ENCODE data around the gene MVD.
A peak's percentile ranks its signal among the peaks of the same experiment; 100 is the strongest.

The MVD gene, protein sequence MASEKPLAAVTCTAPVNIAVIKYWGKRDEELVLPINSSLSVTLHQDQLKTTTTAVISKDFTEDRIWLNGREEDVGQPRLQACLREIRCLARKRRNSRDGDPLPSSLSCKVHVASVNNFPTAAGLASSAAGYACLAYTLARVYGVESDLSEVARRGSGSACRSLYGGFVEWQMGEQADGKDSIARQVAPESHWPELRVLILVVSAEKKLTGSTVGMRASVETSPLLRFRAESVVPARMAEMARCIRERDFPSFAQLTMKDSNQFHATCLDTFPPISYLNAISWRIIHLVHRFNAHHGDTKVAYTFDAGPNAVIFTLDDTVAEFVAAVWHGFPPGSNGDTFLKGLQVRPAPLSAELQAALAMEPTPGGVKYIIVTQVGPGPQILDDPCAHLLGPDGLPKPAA

DNA sequence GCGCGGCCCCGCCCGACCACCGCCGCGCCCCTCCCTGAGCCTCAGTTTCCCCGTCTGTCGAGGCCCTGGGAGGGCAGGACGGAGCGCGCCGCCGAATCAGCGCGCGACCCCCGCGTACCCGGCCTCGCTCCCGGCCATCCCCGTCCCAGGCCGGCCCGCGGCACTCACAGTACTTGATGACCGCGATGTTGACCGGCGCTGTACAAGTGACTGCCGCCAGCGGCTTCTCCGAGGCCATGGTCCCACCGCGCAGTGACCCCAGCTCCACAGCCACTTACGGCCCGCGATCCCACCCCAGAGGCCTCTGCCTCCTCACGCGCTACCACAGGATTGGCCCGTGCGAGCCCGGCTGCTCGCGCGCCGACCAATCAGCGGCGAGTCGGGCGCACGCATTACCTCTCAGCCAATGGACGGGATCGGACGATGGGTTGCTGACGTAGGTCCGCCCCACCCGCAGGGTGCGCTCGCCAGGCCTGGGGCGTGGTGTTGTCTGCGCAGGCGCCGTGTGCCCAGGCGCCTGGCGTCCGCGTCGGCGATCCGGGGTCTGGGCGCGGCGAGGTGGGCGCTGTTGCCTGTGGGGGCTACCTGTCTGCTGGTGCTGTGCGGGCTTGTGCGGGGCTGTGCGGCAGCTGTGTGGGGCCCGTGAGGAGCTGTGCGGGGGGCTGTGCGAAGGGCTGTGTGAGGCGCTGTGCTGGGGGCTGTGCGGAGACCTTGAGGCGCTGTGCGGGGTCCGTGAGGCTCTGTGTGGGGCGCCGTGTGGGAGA is at the start of gene MVD:
Gene MVD (minus strand): TSS at position 249 of the 764 bp plus-strand sequence. CDS start 11 bp downstream, at position 238.
- DNase-seq (ENCODE audit: low read depth) = peak; percentile 94

DNA sequence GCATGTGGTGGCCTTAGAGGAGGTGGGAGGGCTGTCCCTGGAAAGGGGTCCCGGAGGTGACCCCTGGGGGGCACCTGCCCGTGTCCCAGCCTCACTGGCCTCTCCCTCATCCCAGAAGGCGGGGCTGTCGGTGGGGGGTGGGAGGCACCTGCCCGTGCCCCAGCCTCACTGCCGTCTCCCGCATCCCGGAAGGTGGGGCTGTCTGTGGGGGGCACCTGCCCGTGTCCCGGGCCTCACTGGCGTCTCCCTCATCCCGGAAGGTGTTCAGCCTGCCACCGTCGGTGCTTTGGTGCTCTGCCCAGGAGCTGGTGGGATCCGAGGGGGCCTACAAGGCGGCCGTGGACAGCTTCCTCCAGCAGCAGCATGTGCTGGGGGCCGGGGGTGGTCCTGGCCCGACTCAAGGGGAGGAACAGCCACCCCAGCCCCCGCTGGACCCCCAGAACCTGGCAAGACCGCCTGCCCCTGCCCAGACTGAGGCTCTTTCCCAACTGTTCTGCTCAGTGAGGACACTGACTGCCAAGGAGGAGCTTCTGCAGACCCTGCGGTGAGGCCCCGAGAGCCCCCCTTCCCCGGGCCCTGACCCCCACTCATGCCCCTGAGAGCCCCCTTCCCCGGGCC is 49.6 kb upstream of the MVD start:
- no peak for DNase-seq (ENCODE audit: low read depth)

DNA sequence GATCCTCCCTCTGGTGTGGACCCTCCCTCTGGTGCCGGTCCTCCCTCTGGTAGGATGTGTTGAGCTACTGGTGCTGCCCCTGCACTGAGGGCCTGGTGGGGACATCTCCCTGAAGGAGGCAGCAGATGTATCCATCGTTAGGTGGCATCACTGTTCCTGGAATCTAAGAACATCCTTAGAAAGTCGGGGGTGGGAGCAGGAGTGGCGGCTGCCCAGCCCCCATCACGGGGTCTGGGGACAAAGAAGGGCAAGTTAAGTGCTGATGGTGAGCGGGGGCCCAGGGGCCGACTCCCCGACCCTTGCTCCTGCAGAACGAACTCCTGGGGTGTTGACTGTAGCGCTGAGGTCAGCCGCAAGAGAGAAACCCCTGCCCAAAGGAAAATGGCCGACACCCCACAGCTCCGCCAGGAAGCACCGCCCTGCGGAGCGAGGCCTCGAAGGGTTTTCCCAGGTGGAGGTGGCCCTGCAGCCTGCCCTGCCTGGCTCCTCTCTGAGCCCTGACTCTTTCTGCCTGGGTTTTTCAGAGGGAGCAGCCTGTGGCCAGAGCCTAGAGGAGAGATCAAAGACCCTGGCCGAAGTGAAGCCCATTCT is 49.0 kb upstream of the MVD start:
- DNase-seq (ENCODE audit: low read depth) = no peak

DNA sequence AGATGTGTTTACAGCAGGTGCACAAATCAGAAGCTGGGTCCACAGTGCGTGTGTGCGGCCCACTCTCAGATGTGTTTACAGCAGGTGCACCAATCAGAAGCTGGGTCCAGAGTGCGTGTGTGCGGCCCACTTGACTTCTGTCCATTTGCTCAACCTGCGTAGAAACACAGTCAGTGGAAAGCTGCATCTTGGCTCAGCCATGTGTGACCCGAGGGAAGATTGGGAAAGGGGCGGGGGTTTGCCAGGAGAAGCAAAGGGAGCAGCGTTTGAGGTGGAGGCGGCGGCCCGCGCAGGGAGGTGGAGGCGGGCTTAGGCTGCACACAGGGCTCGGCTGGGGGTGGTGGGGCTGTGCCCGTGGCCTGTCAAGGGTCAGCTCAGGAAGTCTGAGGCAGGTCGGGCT is 47.7 kb upstream of the MVD start:
- DNase-seq (ENCODE audit: low read depth) = no peak

DNA sequence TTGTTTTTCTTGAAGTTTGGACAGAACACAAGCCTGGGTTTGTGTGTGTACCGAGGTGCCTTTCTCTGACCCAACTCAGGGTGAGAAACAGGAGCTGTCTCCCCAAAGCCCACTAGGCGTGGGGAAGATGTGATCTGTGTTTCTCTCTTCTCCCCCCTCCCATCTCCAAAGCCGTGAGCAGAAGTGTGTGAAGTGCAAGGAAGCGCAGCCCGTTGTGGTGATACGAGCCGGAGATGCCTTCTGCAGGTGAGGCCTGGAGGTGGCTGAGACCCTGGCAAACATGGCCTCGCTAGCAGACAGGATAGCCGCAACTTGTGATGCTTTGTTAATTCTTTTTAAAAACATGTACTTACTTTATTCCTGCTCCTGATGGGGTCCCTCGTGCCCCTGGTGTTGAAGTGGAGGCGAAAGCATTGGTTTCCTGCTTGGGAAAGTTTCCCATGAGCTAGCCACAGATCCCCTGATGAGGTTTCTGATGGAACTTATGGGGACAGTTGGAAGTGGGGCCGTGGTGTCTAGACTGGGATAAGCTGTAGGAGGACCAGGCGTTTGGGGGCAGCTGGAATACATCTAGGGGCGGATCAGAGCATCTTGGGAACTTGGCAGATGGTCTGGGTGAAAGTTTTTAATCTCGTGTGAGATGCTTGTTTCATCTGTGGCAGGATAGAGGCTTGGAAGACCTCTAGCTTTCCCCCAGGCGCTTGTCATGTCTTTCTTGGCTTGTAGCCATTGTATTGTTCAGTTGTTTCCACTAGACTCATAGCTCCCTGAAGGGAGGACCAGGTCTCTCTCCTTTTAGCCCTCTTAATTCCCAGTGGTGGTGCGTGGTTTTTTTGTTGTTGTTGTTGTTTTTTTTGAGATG is 44.3 kb upstream of the MVD start:
- DNase-seq (ENCODE audit: low read depth) = no peak

DNA sequence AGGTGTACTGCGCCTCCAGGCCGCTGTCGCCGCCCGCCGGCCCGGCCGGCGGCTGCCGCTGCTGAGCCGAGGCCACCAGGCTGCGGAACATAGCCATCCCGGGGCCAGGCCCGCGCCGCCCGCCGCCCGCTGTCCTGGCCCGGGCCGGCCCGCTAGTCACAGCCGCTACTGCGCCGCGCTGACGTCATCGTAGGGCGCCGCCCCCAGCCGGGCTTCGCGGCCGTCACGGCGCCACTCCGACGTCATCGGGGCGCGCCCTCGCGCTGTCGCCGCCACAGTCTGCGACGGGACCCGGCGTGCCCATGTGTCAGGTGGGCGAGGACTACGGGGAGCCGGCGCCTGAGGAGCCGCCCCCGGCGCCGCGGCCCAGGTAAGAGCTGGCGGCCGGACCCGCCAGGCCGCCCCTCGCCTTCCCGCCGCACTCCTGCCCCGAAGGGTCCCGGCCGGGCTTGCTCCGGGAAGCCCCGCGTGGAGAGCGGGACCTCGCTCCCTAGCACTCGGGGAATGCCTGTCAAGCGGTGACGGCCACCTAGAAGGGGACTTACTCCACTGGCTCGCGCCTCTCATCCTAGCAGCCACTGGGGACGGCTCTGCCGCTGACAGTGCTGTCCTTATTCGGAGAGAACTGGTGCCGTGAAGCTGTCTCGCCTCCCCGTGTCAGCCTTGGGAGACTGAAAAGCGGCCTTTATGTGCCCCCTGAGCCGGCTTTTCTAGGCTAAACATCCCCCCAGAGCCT is 43.5 kb upstream of the MVD start, which contains the start of the genes CTU2 and RNF166:
Gene CTU2 (plus strand): TSS at position 275 of the 736 bp plus-strand sequence. CDS start 28 bp downstream, at position 303.
Gene RNF166 (minus strand): TSS at position 180 of the 736 bp plus-strand sequence. CDS start 83 bp downstream, at position 97.
- DNase-seq (ENCODE audit: low read depth) = peak; percentile 90

DNA sequence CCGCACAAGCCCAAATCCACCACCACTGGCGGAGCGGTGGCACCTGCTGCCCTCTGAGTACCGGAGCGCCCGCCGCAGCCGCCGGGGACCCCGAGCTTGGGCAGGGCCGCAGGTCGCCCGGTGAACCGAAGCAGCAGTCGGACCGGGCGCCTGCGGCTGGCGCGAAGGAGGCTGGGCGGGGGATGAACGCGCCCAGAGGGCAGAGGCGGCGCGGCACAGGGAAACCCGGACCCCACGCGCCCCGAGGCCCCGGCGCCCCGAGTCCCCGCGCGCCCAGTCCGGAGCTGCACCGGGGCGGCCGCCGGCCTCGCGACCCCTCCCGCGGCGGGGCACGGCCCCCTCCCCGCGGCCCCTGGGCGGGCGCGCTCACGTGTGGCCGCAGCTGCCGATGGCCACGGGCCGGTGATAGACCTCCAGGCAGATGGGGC is 42.9 kb upstream of the MVD start:
- no peak for DNase-seq (ENCODE audit: low read depth)

DNA sequence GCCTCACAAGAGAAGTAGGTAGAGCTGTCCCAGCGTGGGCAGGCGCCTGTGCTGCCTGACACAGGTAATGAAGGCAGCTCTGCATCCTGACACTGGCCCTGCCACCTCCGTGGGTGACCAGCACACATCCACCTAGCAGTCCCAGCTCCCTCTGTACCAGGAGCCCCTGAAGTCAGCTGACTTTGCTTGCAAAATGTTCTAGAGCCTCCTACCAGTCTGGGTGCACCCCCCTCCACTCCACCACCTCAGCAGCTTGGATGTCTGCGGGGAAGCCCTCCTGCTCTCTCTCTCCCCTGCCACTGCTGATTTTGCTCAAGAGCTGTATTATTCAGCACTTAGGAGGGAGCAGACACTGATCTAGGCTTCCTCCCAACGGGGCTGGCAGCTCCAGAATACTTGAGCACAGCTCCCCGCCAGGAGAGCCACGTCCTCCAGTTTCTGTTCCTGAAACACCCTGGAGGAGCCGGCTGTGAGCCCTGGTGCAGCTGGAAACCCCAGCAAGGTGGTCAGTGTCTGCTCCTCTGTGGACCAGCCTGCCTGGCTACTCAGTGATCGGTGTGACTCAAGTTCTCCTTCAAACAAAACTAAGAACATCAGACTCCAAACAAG is 42.3 kb upstream of the MVD start:
- DNase-seq (ENCODE audit: low read depth) = no peak

DNA sequence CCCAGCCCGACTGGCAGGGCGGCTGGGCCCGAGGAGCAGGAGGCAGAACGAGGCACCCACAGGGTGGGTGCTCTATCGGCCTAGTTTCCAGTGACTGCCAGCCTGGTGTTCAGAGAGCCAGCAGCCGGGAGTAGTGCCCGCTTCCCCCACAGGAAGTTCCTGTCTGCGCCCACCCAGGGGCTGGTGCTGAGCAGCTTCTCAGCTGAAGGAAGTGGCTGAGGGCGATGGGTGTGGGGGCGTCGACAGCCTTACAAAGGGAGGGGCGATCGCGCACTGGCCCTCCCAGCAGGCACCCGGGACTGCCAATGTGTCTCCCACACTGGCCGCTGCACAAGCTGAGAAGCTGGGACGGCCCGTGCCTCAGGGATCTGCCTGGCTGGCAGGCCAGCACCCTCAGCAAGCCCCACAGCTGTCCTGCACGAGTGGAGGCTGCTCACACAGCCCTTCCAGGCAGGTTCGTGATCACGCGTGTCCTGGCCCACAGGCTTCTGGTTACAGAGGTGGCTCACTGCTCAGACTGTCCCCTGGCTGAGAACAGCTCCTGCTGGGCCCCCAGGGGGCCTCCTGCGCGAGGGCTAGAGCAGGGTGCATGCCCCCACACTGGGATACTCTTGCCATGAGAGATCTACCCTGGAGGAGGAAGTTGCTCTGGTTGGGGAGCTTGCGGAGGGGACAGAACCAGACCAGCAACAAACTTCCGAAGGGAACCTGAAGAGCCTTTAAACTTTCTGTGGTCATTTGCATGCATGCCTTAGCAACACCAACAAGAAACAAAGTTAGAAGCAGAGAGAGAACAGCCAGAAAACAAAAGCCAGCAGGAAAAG is 40.8 kb upstream of the MVD start:
- peak; percentile 62 for DNase-seq (ENCODE audit: low read depth)

DNA sequence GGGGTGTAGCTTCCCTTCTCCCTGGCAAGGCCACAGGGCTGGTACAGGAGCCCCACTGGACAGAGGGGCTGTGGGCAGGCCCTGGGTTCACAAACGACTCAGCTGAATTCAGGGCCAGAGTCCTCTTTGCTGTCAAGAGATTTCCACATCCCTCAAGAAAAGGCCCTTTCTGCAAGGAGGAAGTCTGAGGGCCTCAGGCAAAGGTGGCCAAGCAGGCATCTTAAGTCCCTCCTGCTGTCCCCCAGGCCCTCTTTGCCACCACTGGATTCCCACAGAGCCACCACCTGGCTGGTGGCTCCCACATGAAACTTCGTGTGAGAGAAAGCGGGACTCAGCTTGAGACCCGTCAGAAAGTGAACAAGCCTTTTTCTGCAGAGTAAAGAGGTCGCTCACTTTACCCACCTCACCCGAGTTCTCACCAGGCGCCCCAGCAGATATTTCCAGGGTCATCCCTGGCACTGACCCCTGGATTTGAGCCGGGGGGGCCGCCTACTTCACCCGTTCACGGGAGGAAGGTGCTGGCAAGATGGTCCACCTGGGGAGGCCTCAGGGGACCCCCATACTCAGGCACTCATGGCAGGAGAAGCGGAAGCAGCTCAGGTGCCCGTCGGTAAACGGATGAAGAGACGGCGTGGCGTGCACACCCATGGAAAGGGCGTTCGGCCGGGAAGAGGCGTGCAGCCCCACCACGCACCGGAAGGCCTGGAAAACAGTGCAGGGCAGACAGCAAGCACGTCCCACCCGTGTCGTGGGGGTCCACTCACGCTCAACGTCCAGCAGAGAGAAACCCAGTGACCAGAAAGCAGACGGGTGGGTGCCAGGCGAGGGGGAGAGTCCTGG is 39.7 kb upstream of the MVD start:
- DNase-seq (ENCODE audit: low read depth) = no peak

DNA sequence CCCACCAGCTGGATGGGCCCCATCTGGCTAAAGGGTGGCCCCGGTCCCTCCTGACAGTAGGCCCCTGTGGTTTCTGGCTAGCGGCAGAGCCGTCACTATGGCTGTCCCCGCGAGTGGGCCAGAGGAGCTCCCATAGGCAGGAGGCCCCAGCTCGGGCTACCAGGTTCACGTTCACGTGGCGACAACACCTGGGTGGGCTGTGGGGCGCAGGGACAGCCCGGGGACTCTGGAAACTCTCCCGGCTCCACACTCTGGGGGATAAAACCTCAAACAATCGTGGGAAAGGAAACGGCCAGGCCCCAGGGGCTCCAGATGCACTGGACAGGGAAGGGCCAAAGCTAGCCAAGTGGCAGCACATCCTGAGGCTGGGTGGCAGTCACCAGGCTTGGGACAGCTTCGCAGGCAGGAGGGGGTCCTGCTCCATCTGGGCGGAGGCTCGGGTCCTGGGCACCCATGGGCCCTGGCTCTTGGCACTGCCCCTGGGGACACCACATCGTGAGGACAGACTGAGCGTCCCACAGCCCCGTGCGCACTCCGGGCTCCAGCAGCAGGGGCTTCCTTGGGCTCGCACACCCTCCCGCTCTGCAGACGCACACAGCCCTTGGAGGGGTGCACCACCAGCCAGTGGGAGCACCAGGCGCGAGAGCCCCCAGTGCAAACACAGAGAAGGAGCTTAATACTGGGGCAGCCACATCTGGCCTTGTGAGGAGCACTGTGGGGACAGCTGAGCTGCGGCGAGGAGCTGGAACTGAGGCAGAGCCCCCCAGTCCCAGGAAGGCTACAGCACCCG is 38.9 kb upstream of the MVD start:
- no peak for DNase-seq (ENCODE audit: low read depth)

DNA sequence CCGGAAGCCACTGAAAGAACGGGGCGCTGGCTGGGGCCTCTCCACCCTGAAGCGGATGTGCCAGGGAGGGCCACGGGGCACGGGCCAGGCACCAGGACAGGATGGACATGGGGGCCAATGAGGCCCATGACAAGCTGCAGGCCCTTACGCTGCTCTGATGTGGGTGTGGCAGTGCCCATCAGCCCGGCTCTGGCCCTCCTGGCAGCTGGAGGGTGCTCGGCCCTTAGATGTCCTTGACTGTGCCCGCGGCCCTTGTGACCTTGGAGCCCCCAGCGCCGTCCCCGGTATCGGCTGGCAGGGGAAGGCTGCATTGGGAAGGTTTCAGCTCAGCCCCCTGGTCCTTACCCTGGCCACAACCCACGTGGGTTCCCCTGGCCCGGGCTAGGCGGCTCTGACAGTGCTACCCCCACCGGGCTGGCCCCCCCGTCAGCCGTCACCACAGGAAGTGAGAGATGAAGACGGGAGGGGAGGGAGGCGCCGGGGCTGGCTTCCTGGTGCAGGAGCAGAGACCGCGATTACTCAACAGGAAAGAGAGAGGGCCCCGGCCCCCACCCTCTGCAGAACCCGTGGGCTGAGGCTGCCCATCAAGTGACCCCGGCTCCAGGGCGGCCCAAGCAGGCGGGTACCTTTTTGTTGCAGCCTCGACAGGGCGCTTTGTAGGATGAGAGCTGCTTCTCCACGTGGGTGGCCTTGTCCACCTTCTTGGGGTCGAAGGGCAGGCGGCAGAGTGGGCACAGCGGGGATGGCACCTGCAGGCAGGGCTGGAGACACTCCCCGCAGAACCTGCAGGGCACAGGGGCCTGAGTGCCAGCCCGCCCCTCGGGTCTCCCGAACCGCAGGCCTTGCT is 38.0 kb upstream of the MVD start:
- DNase-seq (ENCODE audit: low read depth) = peak; percentile 93

DNA sequence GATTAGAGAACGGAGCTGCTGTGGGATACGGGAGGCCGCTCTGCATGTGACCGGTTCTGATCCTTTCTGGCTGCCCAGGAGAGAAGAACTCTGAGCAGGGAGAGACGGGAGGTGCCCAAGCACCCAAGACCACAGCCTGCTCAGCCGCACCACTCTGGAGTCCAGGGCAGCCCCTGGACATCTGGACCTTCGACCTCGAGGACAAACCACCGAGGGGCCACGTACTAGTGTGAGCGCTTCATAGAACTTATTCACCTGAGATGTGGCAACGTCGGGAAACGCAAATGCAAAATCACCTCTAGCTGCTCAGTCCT is 37.4 kb upstream of the MVD start:
- DNase-seq (ENCODE audit: low read depth) = no peak

DNA sequence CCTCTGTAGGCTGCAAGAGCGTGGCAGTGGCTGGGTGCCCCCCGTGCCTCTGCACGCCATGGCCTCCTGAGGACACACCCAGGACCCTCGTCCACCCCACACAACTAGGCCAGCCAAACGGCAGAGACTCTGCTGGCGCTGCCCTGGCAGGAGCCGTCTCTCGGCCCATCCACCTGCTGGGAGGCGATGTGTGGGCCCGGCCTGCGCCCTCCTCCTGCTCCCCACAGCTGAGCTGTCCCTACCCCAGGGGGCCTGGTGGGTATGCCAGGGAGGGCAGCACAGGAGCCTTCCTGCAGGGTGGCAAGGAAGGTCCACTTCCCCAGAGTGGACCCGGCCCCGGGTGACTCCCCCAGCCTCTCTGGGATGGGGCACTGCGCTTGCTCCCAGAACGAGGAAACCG is 36.3 kb upstream of the MVD start:
- no peak for DNase-seq (ENCODE audit: low read depth)

DNA sequence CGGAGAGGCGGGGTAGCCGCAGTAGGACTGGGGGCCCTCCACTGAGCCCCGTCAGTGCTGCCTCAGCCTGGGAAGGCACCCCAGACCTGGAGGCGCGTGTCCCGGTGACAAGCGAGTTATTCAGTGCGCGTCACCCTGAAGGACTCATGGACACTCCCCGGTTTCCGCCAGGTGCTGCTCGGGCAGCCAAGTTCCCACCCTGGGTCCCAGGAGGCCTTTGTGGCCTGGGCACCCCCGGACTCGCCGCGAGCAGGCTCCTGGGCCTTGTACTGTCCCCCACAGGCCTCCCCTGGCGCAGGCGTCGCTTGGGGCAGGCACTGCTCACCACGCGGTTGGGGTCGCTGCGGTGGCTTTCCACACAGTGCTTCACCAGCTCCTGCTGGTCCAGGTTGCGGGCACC is 35.8 kb upstream of the MVD start:
- DNase-seq (ENCODE audit: low read depth) = no peak

DNA sequence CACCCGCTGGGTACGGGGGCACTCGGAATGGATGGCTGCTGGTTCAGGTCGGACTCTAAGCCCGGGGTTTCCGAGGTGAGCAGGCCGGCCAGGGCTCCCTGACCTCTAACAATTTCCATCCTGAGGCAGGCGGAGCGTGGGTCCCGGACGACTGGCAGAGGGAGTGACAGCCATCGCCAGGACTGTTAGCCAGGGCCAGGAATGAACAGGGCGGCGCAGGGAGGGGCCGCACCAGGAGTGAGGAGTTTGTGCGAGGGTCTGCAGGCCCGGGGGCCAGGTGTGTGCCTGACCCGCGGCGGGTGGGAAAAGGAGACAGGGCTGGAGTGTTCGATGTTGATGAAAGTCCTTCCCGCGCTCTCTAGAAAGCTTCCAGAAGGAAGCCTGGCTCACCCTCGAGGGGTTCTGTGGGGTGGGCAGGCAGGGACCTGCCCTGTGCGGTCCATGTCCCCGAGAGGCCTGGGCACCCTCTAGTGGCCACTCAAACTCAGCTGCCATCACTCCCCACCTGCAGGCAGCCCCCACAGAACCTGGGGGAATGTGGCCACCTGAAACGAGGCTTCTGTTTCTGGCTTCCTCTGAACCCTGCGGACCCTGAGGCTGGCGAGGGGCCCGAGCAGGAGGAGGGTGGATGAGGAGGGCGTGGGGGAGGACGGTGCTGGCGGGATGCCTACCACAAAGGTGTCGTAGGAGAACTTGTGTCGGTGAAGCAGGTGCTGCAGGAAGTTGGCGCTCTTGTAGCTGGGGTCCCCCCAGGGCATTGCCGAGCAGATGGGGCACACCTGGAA is 35.1 kb upstream of the MVD start:
- no peak for DNase-seq (ENCODE audit: low read depth)
